Measurements from ENCODE around the gene LY6G6C.

DNA sequence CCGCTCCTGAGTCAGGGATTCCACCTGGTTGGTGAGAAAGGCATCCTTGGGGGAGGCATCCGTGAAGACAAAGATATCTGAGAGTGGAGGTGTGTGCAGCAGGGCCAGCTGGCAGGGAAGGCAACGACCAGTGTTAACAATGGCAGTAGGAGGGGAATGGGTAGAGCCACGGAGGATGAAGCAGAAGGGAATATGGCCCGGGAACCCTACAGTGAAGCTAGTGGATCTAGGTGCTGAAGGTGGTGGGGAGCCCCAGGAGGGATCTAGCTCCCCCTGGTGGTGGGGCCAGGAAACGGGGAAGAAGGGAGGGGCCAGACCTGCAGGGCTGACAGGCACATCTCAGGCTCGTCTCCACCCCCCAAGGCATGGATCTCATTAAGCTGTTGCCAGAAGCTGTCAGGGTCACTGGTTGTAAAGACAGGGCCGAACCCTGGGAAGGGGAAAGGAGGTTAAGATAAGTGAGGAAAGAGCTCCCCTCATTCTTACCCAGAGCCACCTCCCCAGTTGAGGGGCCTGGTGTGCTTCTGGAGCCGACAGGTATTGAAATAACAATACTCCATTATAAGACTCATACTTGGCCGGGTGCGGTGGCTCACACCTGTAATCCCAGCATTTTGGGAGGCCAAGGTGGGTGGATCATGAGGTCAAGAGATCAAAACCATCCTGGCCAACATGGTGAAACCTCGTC, 48.3 kb upstream of the LY6G6C start:
- TF ChIP-seq CTCF (IDR thresholded peaks at IDR 0.05; ENCODE audit: low read depth, low read length) (peak; percentile 96), MYC (IDR thresholded peaks at IDR 0.05; ENCODE audit: low read depth, low read length) (0 out of 2 replicates have a peak, but pooled peaks have one; percentile 11), POLR2A (IDR thresholded peaks at IDR 0.05; ENCODE audit: extremely low read depth, insufficient read length) (no peak), MAX (IDR thresholded peaks at IDR 0.05; ENCODE audit: low read depth, low read length) (0 out of 2 replicates have a peak, but pooled peaks have one; percentile 35)

Measured in NB4 (cell line).